Epithelial cell of prostate (primary cell): ENCODE results near the gene ARID2.

Experiments used
- DNase-seq: peaks from one replicate; pipeline ENCODE4 v3.0.0-alpha.2; 2011; ENCODE audit warnings: low read depth, low spot score
- H3K27ac ChIP-seq: fragments of 450-650 bp; 2 replicates; pipeline ENCODE4 v1.5.1; 2017; ENCODE audit warnings: mild to moderate bottlenecking

ARID2 gene

GRCh38 chr12:45914090-45914489 lies 184.6 kb downstream of the ARID2 start:
- H3K27ac ChIP-seq, result no peak overlapping the region
- DNase-seq, result peak; percentile 26

- DNase-seq, result no peak
- H3K27ac ChIP-seq, result no peak overlapping the region
These were observed 185.9 kb downstream of the ARID2 start for GRCh38 chr12:45915405-45915804.

GRCh38 chr12:45918818-45919217 lies 189.3 kb downstream of the ARID2 start:
- DNase-seq, result no peak

GRCh38 chr12:45928309-45928708 lies 198.8 kb downstream of the ARID2 start:
- no peak overlapping the region for H3K27ac ChIP-seq
- DNase-seq, result peak; percentile 6

More at GRCh38 chr12:45918818-45919217, 189.3 kb downstream of the ARID2 start:
- no peak overlapping the region for H3K27ac ChIP-seq

- H3K27ac ChIP-seq, result no peak overlapping the region
- DNase-seq, result no peak
These were observed 200.9 kb downstream of the ARID2 start for GRCh38 chr12:45930369-45930768.

GRCh38 chr12:45933504-45933903 lies 204.0 kb downstream of the ARID2 start:
- no peak for DNase-seq
- H3K27ac ChIP-seq, result no peak overlapping the region

- H3K27ac ChIP-seq, result no peak overlapping the region
- DNase-seq, result no peak
These were observed 205.4 kb downstream of the ARID2 start for GRCh38 chr12:45934956-45935355.

- no peak overlapping the region for H3K27ac ChIP-seq
- DNase-seq, result no peak
These were observed 209.1 kb downstream of the ARID2 start for GRCh38 chr12:45938566-45938965.

GRCh38 chr12:45939759-45940158 lies 210.3 kb downstream of the ARID2 start:
- DNase-seq, result no peak
- no peak overlapping the region for H3K27ac ChIP-seq

- no peak for DNase-seq
- H3K27ac ChIP-seq, result no peak overlapping the region
These were observed 215.3 kb downstream of the ARID2 start for GRCh38 chr12:45944771-45945170.

GRCh38 chr12:45946435-45946834 lies 216.9 kb downstream of the ARID2 start:
- DNase-seq, result no peak
- no peak overlapping the region for H3K27ac ChIP-seq

- H3K27ac ChIP-seq, result no peak overlapping the region
- DNase-seq, result no peak
These were observed 219.0 kb downstream of the ARID2 start for GRCh38 chr12:45948546-45948945.
